LNCaP clone FGC (cell line): ENCODE data around the gene TTLL10.
"Not testable (repeated sequence)": the region's sequence is repeated elsewhere in the genome, so short reads cannot be mapped to it uniquely, and the experiment has no call there.

Experiments used
- DNase-seq: peaks from one replicate; pipeline ENCODE4 v3.0.0-alpha.2; 2011; ENCODE audit warnings: low read depth
- H3K4me3 ChIP-seq: 2 replicates; pipeline ENCODE4 v1.5.1; 2011; ENCODE audit warnings: mild to moderate bottlenecking, low read depth, low read length, control low read depth
- CTCF ChIP-seq: IDR thresholded peaks from 2 replicates; pipeline ENCODE4 v1.5.1; 2012; ENCODE audit warnings: mild to moderate bottlenecking; ENCODE audit not compliant: control insufficient read depth, insufficient read depth; ENCODE audit errors: extremely low read depth

TTLL10 gene

GRCh38 chr1:1146026-1146425, 27.7 kb upstream of the TTLL10 start:
- H3K4me3 ChIP-seq: no peak overlapping the region
- DNase-seq: no peak
- TF ChIP-seq CTCF: no peak

DNA sequence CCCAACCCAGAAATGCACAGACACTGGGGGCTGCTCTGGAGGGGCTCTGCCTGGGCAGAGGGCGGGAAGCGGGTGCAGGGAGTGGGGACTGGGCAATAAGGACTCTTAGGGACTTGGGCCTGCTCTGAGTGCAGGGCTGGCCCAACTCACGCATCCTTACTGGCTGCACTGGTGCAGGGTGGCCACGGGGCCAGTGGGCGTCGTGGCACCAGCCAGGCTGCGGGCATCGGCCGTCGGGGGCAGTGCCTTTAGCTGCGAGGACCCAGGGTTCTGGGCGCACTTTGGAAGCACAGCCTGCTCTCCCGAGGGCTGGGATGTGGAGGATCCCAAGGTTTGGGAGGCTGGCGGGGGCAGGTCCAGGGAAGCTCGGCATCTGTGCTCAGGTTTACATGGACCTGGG, 27.1 kb upstream of the TTLL10 start:
- DNase-seq: no peak
- TF ChIP-seq CTCF: no peak

DNA sequence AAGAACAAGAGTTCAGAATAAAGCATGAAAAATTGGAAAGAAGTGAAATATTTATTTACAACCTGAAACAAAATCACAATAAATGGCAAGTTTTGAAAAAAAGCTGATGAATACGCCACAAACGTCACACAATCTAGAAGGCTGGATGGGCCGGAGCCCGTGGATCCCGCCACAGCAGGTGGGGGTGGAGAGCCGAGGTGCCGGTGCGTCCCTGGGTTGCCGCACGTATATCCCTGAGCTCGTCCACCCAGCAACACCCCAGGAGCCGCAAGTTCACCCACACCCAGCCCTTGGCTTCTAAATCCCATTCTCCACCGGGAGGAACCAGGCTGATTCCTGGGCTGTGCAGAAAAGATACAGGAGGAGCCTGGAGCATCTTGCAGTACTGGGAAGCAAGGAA, 25.6 kb upstream of the TTLL10 start:
- no peak overlapping the region for H3K4me3 ChIP-seq
- no peak for DNase-seq
- no peak for TF ChIP-seq CTCF

More for the DNA sequence above, 27.1 kb upstream of the TTLL10 start:
- H3K4me3 ChIP-seq: no peak overlapping the region

GRCh38 chr1:1148569-1148968, 25.1 kb upstream of the TTLL10 start:
- no peak for TF ChIP-seq CTCF
- no peak for DNase-seq

GRCh38 chr1:1149416-1149815, 24.3 kb upstream of the TTLL10 start:
- no peak for TF ChIP-seq CTCF
- H3K4me3 ChIP-seq: no peak overlapping the region
- DNase-seq: no peak

More at GRCh38 chr1:1148569-1148968, 25.1 kb upstream of the TTLL10 start:
- no peak overlapping the region for H3K4me3 ChIP-seq

DNA sequence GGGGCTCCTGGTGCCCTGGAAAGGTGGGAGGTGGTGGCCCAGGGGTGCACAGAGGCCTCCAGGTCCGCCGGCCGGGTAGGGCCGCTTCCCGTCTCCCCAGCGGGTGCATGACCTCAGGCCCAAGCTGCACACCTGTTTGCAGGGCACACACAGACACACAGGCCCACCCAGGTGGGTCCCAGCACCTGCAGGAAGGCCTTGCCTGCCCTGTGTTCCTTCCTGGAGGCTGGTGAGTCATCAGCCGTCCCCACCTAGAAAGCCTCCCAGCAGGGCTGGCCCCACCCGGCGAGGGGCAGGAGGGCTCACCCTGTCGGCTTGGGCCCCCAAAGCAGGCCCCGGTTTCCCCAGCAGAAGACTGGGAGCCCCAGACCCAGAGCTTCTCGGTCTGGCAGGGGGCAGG, 23.6 kb upstream of the TTLL10 start:
- no peak for DNase-seq
- TF ChIP-seq CTCF: no peak
- H3K4me3 ChIP-seq: no peak overlapping the region

- TF ChIP-seq CTCF: no peak
- no peak for DNase-seq
- no peak overlapping the region for H3K4me3 ChIP-seq
These were observed 22.4 kb upstream of the TTLL10 start for GRCh38 chr1:1151306-1151705.

GRCh38 chr1:1152431-1152830, 21.2 kb upstream of the TTLL10 start:
- H3K4me3 ChIP-seq: not testable (repeated sequence)

GRCh38 chr1:1153215-1153614, 20.5 kb upstream of the TTLL10 start:
- H3K4me3 ChIP-seq, DNase-seq: not testable (repeated sequence)

More at GRCh38 chr1:1152431-1152830, 21.2 kb upstream of the TTLL10 start:
- DNase-seq: not testable (repeated sequence)
